GM21825 (cell line): Measurements from ENCODE around the gene PYDC1.
"Not testable (repeated sequence)": the region's sequence is repeated elsewhere in the genome, so short reads cannot be mapped to it uniquely, and the experiment has no call there.

Experiments
- ATAC-seq: cut with Tn5 transposase; IDR thresholded peaks from one replicate; pipeline ENCODE4 v1.9.1; 2021; ENCODE audit warnings: mild to moderate bottlenecking, moderate library complexity; ENCODE audit not compliant: unreplicated experiment

Gene PYDC1

GRCh38 chr16:31181102-31181830, 35.7 kb downstream of the PYDC1 start:
- ATAC-seq, result no peak

GRCh38 chr16:31179747-31180459, 37.0 kb downstream of the PYDC1 start, which contains the start of gene FUS:
TSS of gene FUS (plus strand) at chr16:31180139. CDS start at chr16:31180215, 76 bp downstream.
- peak; percentile 49 for ATAC-seq

- ATAC-seq, result no peak
These were observed 37.7 kb downstream of the PYDC1 start for GRCh38 chr16:31179219-31179746.

- no peak for ATAC-seq
These were observed 39.8 kb downstream of the PYDC1 start for GRCh38 chr16:31177136-31177535.

GRCh38 chr16:31170048-31170447, 46.9 kb downstream of the PYDC1 start:
- not testable (repeated sequence) for ATAC-seq

GRCh38 chr16:31168848-31169247, 48.1 kb downstream of the PYDC1 start:
- no peak for ATAC-seq

GRCh38 chr16:31167315-31167714, 49.6 kb downstream of the PYDC1 start:
- no peak for ATAC-seq
